ENCODE results near the gene UBE2Q2. TPM values are rescaled to one million over a fixed set of nuclear protein-coding genes. Genes with fewer than 3 reads are reported as not detected.
A peak's percentile ranks its signal among the peaks of the same experiment; 100 is the strongest.

The UBE2Q2 gene
- total RNA-seq, 1 experiment from 2014 or later = 18.1 TPM

DNA sequence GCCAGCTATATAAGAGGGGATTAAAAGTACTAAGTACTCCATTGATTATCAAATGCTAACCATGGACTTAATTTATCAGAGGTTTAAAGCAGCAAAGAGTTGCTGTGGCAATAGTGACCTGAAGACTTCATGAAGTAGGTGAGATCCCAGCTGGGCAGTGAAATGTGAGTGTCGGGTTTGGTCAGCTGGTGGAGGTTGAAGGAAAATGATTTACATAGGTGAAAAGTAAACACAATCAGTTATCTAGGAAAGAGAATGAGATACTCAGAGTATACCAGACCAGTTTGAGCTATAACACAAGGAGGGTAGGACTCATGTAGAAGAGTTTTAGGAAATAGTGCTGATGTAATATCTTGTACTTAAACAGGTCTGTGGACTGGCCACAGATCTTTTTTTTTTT lies 43.9 kb downstream of the UBE2Q2 start:
- CTCF ChIA-PET = no interaction called here
- Histone ChIP-seq H3K9me3 (ENCODE audit: low read depth, low read length, poor library complexity, severe bottlenecking) (no peaks in the 10 kb centered on the region), H3K27me3 (replicated peaks; ENCODE audit: insufficient read depth, low read depth, low read length, poor library complexity) (no peaks in the 10 kb centered on the region), H3K4me3 (ENCODE audit: low read depth, low read length, poor library complexity, severe bottlenecking) (no peak overlapping the region), H3K27ac (ENCODE audit: low read depth, low read length, poor library complexity, severe bottlenecking) (no peak overlapping the region), H3K4me1 (ENCODE audit: insufficient read depth, low read length, poor library complexity, severe bottlenecking) (no peaks in the 10 kb centered on the region), H3K36me3 (ENCODE audit: insufficient read depth, low read length, poor library complexity, severe bottlenecking) (no peaks in the 10 kb centered on the region)
- intact Hi-C loops (cut with micrococcal nuclease; ENCODE audit: unreplicated experiment) = no loop called here
- no peak for TF ChIP-seq EZH2 (IDR thresholded peaks at IDR 0.05; ENCODE audit: borderline replicate concordance, low read depth, low read length, poor library complexity, severe bottlenecking)
- TF ChIP-seq, protein P1, sequence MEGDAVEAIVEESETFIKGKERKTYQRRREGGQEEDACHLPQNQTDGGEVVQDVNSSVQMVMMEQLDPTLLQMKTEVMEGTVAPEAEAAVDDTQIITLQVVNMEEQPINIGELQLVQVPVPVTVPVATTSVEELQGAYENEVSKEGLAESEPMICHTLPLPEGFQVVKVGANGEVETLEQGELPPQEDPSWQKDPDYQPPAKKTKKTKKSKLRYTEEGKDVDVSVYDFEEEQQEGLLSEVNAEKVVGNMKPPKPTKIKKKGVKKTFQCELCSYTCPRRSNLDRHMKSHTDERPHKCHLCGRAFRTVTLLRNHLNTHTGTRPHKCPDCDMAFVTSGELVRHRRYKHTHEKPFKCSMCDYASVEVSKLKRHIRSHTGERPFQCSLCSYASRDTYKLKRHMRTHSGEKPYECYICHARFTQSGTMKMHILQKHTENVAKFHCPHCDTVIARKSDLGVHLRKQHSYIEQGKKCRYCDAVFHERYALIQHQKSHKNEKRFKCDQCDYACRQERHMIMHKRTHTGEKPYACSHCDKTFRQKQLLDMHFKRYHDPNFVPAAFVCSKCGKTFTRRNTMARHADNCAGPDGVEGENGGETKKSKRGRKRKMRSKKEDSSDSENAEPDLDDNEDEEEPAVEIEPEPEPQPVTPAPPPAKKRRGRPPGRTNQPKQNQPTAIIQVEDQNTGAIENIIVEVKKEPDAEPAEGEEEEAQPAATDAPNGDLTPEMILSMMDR (conservative IDR thresholded peaks at IDR 0.05; ENCODE audit: low read depth, low read length) = no peak
- no peak for DNase-seq (ENCODE audit: low spot score)
- POLR2A ChIA-PET (ENCODE audit: low non-redundant PET) = no interaction called here
- BruUV-seq (replicated peaks) = no TSS peak

GRCh38 chr15:75891895-75892294 lies 48.6 kb downstream of the UBE2Q2 start:
- BruUV-seq (replicated peaks) = no TSS peak
- ChIA-PET CTCF (no interaction called here), POLR2A (ENCODE audit: low non-redundant PET) (no interaction called here)
- peak; percentile 72 for DNase-seq (ENCODE audit: low spot score)
- Histone ChIP-seq H3K36me3 (ENCODE audit: insufficient read depth, low read length, poor library complexity, severe bottlenecking) (no peaks in the 10 kb centered on the region), H3K27ac (ENCODE audit: low read depth, low read length, poor library complexity, severe bottlenecking) (no peak overlapping the region), H3K9me3 (ENCODE audit: low read depth, low read length, poor library complexity, severe bottlenecking) (no peaks in the 10 kb centered on the region), H3K4me3 (ENCODE audit: low read depth, low read length, poor library complexity, severe bottlenecking) (no peak overlapping the region), H3K27me3 (replicated peaks; ENCODE audit: insufficient read depth, low read depth, low read length, poor library complexity) (no peaks in the 10 kb centered on the region), H3K4me1 (ENCODE audit: insufficient read depth, low read length, poor library complexity, severe bottlenecking) (no peaks in the 10 kb centered on the region)
- intact Hi-C loops (cut with micrococcal nuclease; ENCODE audit: unreplicated experiment) = no loop called here
- no peak for TF ChIP-seq EZH2 (IDR thresholded peaks at IDR 0.05; ENCODE audit: borderline replicate concordance, low read depth, low read length, poor library complexity, severe bottlenecking)
- TF ChIP-seq, protein P1 (conservative IDR thresholded peaks at IDR 0.05; ENCODE audit: low read depth, low read length) = no peak

DNA sequence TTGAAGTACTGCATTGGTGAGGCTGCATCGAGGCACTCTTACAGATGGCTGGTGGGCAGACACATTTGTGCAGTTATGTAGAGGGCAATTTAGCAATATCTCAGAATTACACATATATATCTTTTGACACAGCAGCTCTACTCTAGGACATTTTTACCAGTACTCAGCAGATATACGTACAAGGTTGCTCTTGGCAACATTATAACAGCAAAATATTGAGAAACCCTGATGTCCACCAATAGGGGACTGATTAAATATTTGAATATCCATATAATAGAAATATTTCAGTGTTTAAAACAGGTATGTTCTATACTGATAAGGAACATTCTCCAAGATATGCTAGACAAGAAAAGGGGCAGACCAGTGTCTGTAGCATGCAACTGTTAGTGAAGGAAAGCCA lies 52.5 kb downstream of the UBE2Q2 start:
- POLR2A ChIA-PET (ENCODE audit: low non-redundant PET) = no interaction called here
- CTCF ChIA-PET = no interaction called here
- BruUV-seq (replicated peaks) = no TSS peak
- no peaks in the 10 kb centered on the region for H3K36me3 ChIP-seq (ENCODE audit: insufficient read depth, low read length, poor library complexity, severe bottlenecking)
- no peaks in the 10 kb centered on the region for H3K4me1 ChIP-seq (ENCODE audit: insufficient read depth, low read length, poor library complexity, severe bottlenecking)
- intact Hi-C loops (cut with micrococcal nuclease; ENCODE audit: unreplicated experiment) = no loop called here
- TF ChIP-seq, protein P1 (conservative IDR thresholded peaks at IDR 0.05; ENCODE audit: low read depth, low read length) = no peak
- no peak for TF ChIP-seq EZH2 (IDR thresholded peaks at IDR 0.05; ENCODE audit: borderline replicate concordance, low read depth, low read length, poor library complexity, severe bottlenecking)
- H3K27ac ChIP-seq (ENCODE audit: low read depth, low read length, poor library complexity, severe bottlenecking) = no peak overlapping the region
- H3K27me3 ChIP-seq (replicated peaks; ENCODE audit: insufficient read depth, low read depth, low read length, poor library complexity) = no peaks in the 10 kb centered on the region
- no peak for DNase-seq (ENCODE audit: low spot score)
- H3K9me3 ChIP-seq (ENCODE audit: low read depth, low read length, poor library complexity, severe bottlenecking) = no peaks in the 10 kb centered on the region
- H3K4me3 ChIP-seq (ENCODE audit: low read depth, low read length, poor library complexity, severe bottlenecking) = no peak overlapping the region

Data from A673 (cell line).